ENCODE results near the gene GRID2. TPM values are rescaled to one million over a fixed set of nuclear protein-coding genes. Genes with fewer than 3 reads are reported as not detected.

GRID2 gene
- total RNA-seq, 6 experiments from 2014 or later: not detected

- peak; percentile 37 for DNase-seq
- Mint-ChIP-seq H3K4me1 (ENCODE audit: low read depth) (no peaks in the 10 kb centered on the region), H3K4me3 (no peak overlapping the region), H3K9me3 (no peaks in the 10 kb centered on the region), H3K27me3 (ENCODE audit: insufficient read depth) (peaks cover 3% of the 10 kb centered on the region), H3K27ac (no peak overlapping the region), H3K36me3 (ENCODE audit: low read depth) (no peaks in the 10 kb centered on the region)
- TF ChIP-seq CTCF (IDR thresholded peaks at IDR 0.05): peak; percentile 87
Observed at GRCh38 chr4:93764639-93765246, 1461.0 kb downstream of the GRID2 start.

DNA sequence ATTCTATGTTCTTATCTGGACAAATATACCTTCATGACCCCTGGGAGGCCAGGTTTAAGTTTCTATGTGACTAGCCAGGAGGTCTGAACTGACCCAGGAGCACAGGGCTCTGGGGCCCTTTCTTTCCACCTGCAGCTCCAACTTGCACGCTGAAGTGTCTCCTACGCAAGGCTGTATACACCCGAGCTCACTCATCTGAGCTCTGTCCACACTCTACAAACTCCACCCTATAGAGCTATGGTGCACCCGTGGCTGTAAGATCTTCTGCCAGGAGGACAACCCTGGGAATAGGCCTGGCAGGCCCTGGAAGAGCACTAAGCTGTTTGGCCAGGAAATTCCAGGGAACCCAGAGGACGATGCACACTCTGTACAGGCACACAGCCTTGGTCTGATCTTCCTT lies 1464.2 kb downstream of the GRID2 start:
- Mint-ChIP-seq H3K36me3 (ENCODE audit: low read depth) (no peaks in the 10 kb centered on the region), H3K4me3 (no peak overlapping the region), H3K9me3 (no peaks in the 10 kb centered on the region), H3K4me1 (ENCODE audit: low read depth) (no peaks in the 10 kb centered on the region), H3K27ac (no peak overlapping the region), H3K27me3 (ENCODE audit: insufficient read depth) (peaks cover 3% of the 10 kb centered on the region)
- DNase-seq: no peak
- no peak for TF ChIP-seq CTCF (IDR thresholded peaks at IDR 0.05)

DNA sequence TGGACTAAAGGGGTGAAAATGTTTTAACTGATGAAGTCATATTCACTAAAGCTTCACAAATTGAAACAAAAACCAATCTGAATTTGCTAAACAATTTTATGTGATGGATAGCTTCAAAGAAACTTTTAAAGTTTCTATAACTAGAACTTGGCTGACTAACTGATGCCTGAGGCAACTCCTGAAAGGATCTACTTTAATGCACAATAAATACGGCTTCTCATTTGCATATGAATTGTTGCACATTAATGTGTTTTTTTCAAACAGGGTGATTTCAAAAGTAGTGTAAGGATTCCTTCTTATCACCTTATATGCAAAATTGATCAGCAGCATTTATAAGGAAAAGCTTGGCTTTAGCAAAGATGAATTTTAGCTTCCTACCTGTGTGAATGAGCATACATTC lies 1466.4 kb downstream of the GRID2 start:
- Mint-ChIP-seq H3K9me3 (no peaks in the 10 kb centered on the region), H3K4me3 (no peak overlapping the region), H3K27me3 (ENCODE audit: insufficient read depth) (peaks cover 3% of the 10 kb centered on the region), H3K27ac (no peak overlapping the region), H3K36me3 (ENCODE audit: low read depth) (no peaks in the 10 kb centered on the region), H3K4me1 (ENCODE audit: low read depth) (no peaks in the 10 kb centered on the region)
- DNase-seq: no peak
- no peak for TF ChIP-seq CTCF (IDR thresholded peaks at IDR 0.05)

- Mint-ChIP-seq H3K36me3 (ENCODE audit: low read depth) (no peaks in the 10 kb centered on the region), H3K4me1 (ENCODE audit: low read depth) (no peaks in the 10 kb centered on the region), H3K27me3 (ENCODE audit: insufficient read depth) (peaks cover 3% of the 10 kb centered on the region; the same call in 1 of the 2 replicates), H3K27ac (no peak overlapping the region), H3K9me3 (no peaks in the 10 kb centered on the region; the same call in 1 of the 2 replicates), H3K4me3 (no peak overlapping the region)
- DNase-seq: no peak
- no peak for TF ChIP-seq CTCF (IDR thresholded peaks at IDR 0.05)
Observed at GRCh38 chr4:93771640-93772411, 1468.1 kb downstream of the GRID2 start.

GRCh38 chr4:93772858-93773257 lies 1469.1 kb downstream of the GRID2 start:
- Mint-ChIP-seq H3K9me3 (no peaks in the 10 kb centered on the region; the same call in 1 of the 2 replicates), H3K4me1 (ENCODE audit: low read depth) (no peaks in the 10 kb centered on the region), H3K27ac (no peak overlapping the region), H3K4me3 (no peak overlapping the region), H3K36me3 (ENCODE audit: low read depth) (no peaks in the 10 kb centered on the region), H3K27me3 (ENCODE audit: insufficient read depth) (peaks cover 3% of the 10 kb centered on the region; the same call in 1 of the 2 replicates)
- DNase-seq: no peak
- no peak for TF ChIP-seq CTCF (IDR thresholded peaks at IDR 0.05)
